ENCODE data around the gene PRIM2.
"Not testable (repeated sequence)": the region's sequence is repeated elsewhere in the genome, so short reads cannot be mapped to it uniquely, and the experiment has no call there.

DNA sequence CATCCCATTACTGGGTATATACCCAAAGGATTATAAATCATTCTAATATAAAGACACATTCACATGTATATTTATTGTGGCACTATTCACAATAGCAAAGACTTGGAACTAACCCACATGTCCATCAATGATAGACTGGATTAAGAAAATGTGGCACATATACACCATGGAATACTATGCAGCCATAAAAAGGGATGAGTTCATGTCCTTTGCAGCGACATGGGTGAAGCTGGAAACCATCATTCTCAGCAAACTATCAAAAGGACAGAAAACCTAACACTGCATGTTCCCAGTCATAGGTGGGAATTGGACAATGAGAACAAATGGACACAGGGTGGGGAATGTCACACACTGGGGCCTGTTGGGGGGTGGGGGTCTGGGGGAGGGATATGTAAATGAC is 24.0 kb upstream of the PRIM2 start:
- TF ChIP-seq GLIS3 (CRISPR knock-in tag; IDR thresholded peaks at IDR 0.05); ZFP3 (CRISPR knock-in tag; IDR thresholded peaks at IDR 0.05); ARNTL (CRISPR knock-in tag; IDR thresholded peaks at IDR 0.05; ENCODE audit: borderline replicate concordance, low read depth); TCF4 (CRISPR knock-in tag; IDR thresholded peaks at IDR 0.05; ENCODE audit: borderline replicate concordance): not testable (repeated sequence)
- TF ChIP-seq, protein P1, sequence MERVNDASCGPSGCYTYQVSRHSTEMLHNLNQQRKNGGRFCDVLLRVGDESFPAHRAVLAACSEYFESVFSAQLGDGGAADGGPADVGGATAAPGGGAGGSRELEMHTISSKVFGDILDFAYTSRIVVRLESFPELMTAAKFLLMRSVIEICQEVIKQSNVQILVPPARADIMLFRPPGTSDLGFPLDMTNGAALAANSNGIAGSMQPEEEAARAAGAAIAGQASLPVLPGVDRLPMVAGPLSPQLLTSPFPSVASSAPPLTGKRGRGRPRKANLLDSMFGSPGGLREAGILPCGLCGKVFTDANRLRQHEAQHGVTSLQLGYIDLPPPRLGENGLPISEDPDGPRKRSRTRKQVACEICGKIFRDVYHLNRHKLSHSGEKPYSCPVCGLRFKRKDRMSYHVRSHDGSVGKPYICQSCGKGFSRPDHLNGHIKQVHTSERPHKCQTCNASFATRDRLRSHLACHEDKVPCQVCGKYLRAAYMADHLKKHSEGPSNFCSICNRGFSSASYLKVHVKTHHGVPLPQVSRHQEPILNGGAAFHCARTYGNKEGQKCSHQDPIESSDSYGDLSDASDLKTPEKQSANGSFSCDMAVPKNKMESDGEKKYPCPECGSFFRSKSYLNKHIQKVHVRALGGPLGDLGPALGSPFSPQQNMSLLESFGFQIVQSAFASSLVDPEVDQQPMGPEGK (CRISPR knock-in tag; IDR thresholded peaks at IDR 0.05; ENCODE audit: borderline replicate concordance): not testable (repeated sequence)
